SK-N-SH treated with all-trans-retinoic acid at 6 μM for 48 hours (cell line): Measurements from ENCODE around the gene DOCK9.

Experiments used
- ATAC-seq: fragments of 200-7000 bp; cut with Tn5 transposase; 3 replicates; pipeline ENCODE4 v1.9.1; 2020; ENCODE audit warnings: mild to moderate bottlenecking, moderate library complexity
- ARNTL ChIP-seq: fragments of 450-650 bp; formaldehyde crosslinking; IDR thresholded peaks from 2 replicates; pipeline ENCODE4 v1.5.0; 2020; ENCODE audit warnings: low read depth, mild to moderate bottlenecking, moderate library complexity, borderline replicate concordance
- BACH2 ChIP-seq: fragments of 250-450 bp; sonication (Bioruptor Pico); IDR thresholded peaks from 2 replicates; pipeline ENCODE4 v1.9.0; 2021; ENCODE audit warnings: mild to moderate bottlenecking, borderline replicate concordance
- CREB5 ChIP-seq: fragments of 250-450 bp; sonication (Bioruptor Pico); IDR thresholded peaks from 2 replicates; pipeline ENCODE4 v1.5.1; 2020; ENCODE audit warnings: low read depth, mild to moderate bottlenecking, moderate library complexity
- CSDC2 ChIP-seq: fragments of 250-450 bp; sonication (Bioruptor Pico); IDR thresholded peaks from 2 replicates; pipeline ENCODE4 v1.5.0; 2020; ENCODE audit warnings: mild to moderate bottlenecking, moderate library complexity
- CSRNP3 ChIP-seq: fragments of 250-450 bp; sonication (Bioruptor Pico); IDR thresholded peaks from 2 replicates; pipeline ENCODE4 v1.5.1; 2021; ENCODE audit warnings: mild to moderate bottlenecking, moderate library complexity
- ESRRG ChIP-seq: fragments of 250-450 bp; sonication (Bioruptor Pico); IDR thresholded peaks from 2 replicates; pipeline ENCODE4 v1.6.1; 2021; ENCODE audit warnings: mild to moderate bottlenecking
- OSR1 ChIP-seq: fragments of 250-450 bp; sonication (Bioruptor Pico); IDR thresholded peaks from 2 replicates; pipeline ENCODE4 v1.8.0; 2022; ENCODE audit warnings: moderate library complexity, mild to moderate bottlenecking, inconsistent platforms
- PPARA ChIP-seq: fragments of 250-450 bp; sonication (Bioruptor Pico); IDR thresholded peaks from 2 replicates; pipeline ENCODE4 v1.5.0; 2020; ENCODE audit warnings: mild to moderate bottlenecking, borderline replicate concordance
- RARB ChIP-seq: fragments of 250-450 bp; sonication (Bioruptor Pico); IDR thresholded peaks from 2 replicates; pipeline ENCODE4 v1.8.0; 2021; ENCODE audit warnings: mild to moderate bottlenecking, moderate library complexity
- TCF4 ChIP-seq: fragments of 250-450 bp; sonication (Bioruptor Pico); IDR thresholded peaks from 2 replicates; pipeline ENCODE4 v1.8.0; 2021; ENCODE audit warnings: mild to moderate bottlenecking, moderate library complexity, borderline replicate concordance
- TOX ChIP-seq: fragments of 250-450 bp; sonication (Bioruptor Pico); IDR thresholded peaks from 2 replicates; pipeline ENCODE4 v1.8.0; 2021; ENCODE audit warnings: mild to moderate bottlenecking, moderate library complexity, borderline replicate concordance
- TSHZ2 ChIP-seq: fragments of 250-450 bp; sonication (Bioruptor Pico); IDR thresholded peaks from 2 replicates; pipeline ENCODE4 v1.5.0; 2020; ENCODE audit warnings: mild to moderate bottlenecking, moderate library complexity
- ZC3H10 ChIP-seq: fragments of 250-450 bp; sonication (Bioruptor Pico); IDR thresholded peaks from 2 replicates; pipeline ENCODE4 v1.5.1; 2021; ENCODE audit warnings: mild to moderate bottlenecking, moderate library complexity
- ZFP30 ChIP-seq: fragments of 450-650 bp; formaldehyde crosslinking; IDR thresholded peaks from 2 replicates; pipeline ENCODE4 v1.5.0; 2022; ENCODE audit warnings: mild to moderate bottlenecking, moderate library complexity
- ZNF565 ChIP-seq: fragments of 450-650 bp; formaldehyde crosslinking; conservative IDR thresholded peaks from 2 replicates; pipeline ENCODE4 v1.5.0; 2020; ENCODE audit warnings: low read depth, mild to moderate bottlenecking, moderate library complexity
- ZNF70 ChIP-seq: fragments of 450-650 bp; formaldehyde crosslinking; IDR thresholded peaks from 2 replicates; pipeline ENCODE4 v1.5.0; 2020; ENCODE audit warnings: mild to moderate bottlenecking, moderate library complexity
- ZNF8 ChIP-seq: fragments of 450-650 bp; formaldehyde crosslinking; IDR thresholded peaks from 2 replicates; pipeline ENCODE4 v1.5.0; 2020; ENCODE audit warnings: mild to moderate bottlenecking, moderate library complexity
- TF ChIP-seq, protein P1 (sequence below): fragments of 250-450 bp; sonication (Bioruptor Pico); IDR thresholded peaks from 2 replicates; pipeline ENCODE4 v1.8.0; 2020; ENCODE audit warnings: mild to moderate bottlenecking, moderate library complexity, borderline replicate concordance
- TF ChIP-seq, protein P2 (sequence below): fragments of 250-450 bp; sonication (Bioruptor Pico); IDR thresholded peaks from 2 replicates; pipeline ENCODE4 v1.8.0; 2021; ENCODE audit warnings: low read depth, mild to moderate bottlenecking, moderate library complexity, borderline replicate concordance

Gene DOCK9

DNA sequence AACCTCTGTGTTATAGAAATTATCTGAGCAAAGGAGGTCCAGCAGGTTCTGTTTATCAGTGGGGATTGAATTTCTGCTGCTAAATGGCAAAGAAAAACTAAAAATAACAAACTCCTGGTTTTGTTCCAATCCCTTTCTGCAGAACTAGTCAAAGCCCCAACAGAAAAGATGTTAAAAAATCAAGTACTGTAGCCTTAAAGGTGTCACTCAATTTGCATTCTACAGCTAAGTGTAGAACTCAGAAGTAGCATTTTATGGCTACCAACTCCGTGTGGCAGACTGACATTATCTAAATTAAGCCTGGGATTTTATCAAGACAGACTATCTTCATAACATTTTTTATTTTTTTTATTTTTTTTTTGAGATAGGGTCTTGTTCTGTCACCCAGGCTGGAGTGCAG is 133.8 kb downstream of the DOCK9 start:
- TF ChIP-seq ESRRG: no peak
- TF ChIP-seq ZNF565 (CRISPR knock-in tag): no peak
- no peak for TF ChIP-seq CREB5 (CRISPR knock-in tag)
- TF ChIP-seq TOX (CRISPR knock-in tag): no peak
- TF ChIP-seq TCF4 (CRISPR knock-in tag): no peak
- no peak for TF ChIP-seq ZNF8
- TF ChIP-seq CSDC2 (CRISPR knock-in tag): no peak
- TF ChIP-seq, protein P1, sequence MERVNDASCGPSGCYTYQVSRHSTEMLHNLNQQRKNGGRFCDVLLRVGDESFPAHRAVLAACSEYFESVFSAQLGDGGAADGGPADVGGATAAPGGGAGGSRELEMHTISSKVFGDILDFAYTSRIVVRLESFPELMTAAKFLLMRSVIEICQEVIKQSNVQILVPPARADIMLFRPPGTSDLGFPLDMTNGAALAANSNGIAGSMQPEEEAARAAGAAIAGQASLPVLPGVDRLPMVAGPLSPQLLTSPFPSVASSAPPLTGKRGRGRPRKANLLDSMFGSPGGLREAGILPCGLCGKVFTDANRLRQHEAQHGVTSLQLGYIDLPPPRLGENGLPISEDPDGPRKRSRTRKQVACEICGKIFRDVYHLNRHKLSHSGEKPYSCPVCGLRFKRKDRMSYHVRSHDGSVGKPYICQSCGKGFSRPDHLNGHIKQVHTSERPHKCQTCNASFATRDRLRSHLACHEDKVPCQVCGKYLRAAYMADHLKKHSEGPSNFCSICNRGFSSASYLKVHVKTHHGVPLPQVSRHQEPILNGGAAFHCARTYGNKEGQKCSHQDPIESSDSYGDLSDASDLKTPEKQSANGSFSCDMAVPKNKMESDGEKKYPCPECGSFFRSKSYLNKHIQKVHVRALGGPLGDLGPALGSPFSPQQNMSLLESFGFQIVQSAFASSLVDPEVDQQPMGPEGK (CRISPR knock-in tag): no peak
- TF ChIP-seq TSHZ2 (CRISPR knock-in tag): no peak
- no peak for TF ChIP-seq CSRNP3 (CRISPR knock-in tag)
- TF ChIP-seq, protein P2, sequence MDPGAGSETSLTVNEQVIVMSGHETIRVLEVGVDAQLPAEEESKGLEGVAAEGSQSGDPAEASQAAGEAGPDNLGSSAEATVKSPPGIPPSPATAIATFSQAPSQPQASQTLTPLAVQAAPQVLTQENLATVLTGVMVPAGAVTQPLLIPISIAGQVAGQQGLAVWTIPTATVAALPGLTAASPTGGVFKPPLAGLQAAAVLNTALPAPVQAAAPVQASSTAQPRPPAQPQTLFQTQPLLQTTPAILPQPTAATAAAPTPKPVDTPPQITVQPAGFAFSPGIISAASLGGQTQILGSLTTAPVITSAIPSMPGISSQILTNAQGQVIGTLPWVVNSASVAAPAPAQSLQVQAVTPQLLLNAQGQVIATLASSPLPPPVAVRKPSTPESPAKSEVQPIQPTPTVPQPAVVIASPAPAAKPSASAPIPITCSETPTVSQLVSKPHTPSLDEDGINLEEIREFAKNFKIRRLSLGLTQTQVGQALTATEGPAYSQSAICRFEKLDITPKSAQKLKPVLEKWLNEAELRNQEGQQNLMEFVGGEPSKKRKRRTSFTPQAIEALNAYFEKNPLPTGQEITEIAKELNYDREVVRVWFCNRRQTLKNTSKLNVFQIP (CRISPR knock-in tag): no peak
- TF ChIP-seq ZNF70 (CRISPR knock-in tag): no peak
- no peak for TF ChIP-seq OSR1 (CRISPR knock-in tag)
- TF ChIP-seq ZC3H10 (CRISPR knock-in tag): no peak
- no peak for TF ChIP-seq PPARA
- no peak for TF ChIP-seq RARB (CRISPR knock-in tag)
- TF ChIP-seq, all 23 proteins: peak for 0
- no peak for ATAC-seq

GRCh38 chr13:98843482-98843877 is 134.4 kb downstream of the DOCK9 start:
- no peak for TF ChIP-seq BACH2 (CRISPR knock-in tag)
- TF ChIP-seq TOX (CRISPR knock-in tag): no peak
- no peak for TF ChIP-seq ARNTL (CRISPR knock-in tag)
- no peak for TF ChIP-seq TSHZ2 (CRISPR knock-in tag)
- TF ChIP-seq ZFP30 (CRISPR knock-in tag): no peak
- no peak for TF ChIP-seq CSDC2 (CRISPR knock-in tag)
- ATAC-seq: no peak
